Astrocyte of the cerebellum (primary cell): ENCODE results near the gene CSTPP1.

Experiments
- DNase-seq: peaks from one replicate; pipeline ENCODE4 v3.0.0-alpha.2; 2011; ENCODE audit warnings: low read depth
- H3K4me3 ChIP-seq: 2 replicates; pipeline ENCODE4 v1.5.1; 2011; ENCODE audit warnings: mild to moderate bottlenecking, low read depth, low read length, moderate library complexity
- CTCF ChIP-seq: IDR thresholded peaks from 2 replicates; pipeline ENCODE4 v1.5.1; 2012; ENCODE audit warnings: low read length, low read depth, moderate library complexity, mild to moderate bottlenecking; ENCODE audit errors: missing control alignments
- in situ Hi-C: cut with HindIII; loops from 2 replicates; pipeline ENCODE4 v1.10.0; 2017; ENCODE audit warnings: low sequenced_read_pairs

CSTPP1 gene

DNA sequence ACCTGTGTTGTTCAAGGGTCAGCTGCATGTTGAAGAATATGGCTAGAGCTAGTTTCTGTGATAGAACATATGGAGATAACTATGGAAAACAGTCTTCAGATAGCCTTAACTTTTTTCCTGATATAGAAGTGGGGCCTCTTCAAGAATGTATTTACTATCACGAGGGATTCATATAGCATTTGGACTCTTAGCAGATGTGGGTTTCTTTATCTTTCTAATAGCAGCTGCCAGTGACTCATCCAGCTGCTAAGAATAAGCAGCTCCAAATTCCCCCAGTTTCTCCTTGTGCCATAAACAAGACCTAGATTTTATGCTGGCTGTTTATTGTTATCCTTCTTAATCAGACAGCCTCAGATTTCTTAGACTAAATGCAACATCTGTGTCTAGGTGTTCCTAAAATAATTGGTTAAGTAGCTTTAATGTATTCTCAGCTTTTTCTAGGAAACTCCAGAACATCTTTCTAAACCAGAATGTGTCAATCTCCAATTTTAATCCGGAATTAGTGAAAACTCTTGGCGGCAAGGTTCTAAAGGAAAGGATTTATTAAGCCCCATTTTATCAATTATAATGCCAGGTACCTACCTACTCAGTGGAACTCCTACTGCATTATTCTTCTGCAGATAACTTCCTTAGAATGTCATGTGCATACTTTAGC, 119.8 kb downstream of the CSTPP1 start:
- DNase-seq, result peak; percentile 26
- no peak for TF ChIP-seq CTCF
- H3K4me3 ChIP-seq, result no peak overlapping the region
- in situ Hi-C loops, result no loop called here

DNA sequence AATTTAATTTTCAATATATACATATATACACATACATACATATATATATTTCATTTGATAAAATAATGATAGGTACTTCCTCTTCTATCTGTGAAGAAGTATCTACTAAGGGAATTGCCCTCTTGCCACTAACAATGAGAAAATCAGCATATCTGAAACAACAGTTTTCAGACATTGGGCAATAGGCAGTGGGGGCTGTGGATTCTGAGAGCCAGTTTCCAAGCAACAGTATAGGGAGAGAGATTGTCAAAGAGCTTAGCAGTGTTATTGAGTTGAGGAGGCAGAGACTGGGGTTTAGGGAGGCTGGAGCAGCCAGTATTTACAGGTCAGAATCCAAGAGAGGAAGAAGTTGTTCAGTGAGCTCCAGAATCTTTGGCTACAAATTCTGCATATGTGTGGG, 120.8 kb downstream of the CSTPP1 start:
- no peak overlapping the region for H3K4me3 ChIP-seq
- DNase-seq, result no peak
- no peak for TF ChIP-seq CTCF
- in situ Hi-C loops, result no loop called here

- in situ Hi-C loops, result no loop called here
- no peak for DNase-seq
- no peak overlapping the region for H3K4me3 ChIP-seq
- no peak for TF ChIP-seq CTCF
Measured at GRCh38 chr11:47060807-47061206, 124.2 kb downstream of the CSTPP1 start.

DNA sequence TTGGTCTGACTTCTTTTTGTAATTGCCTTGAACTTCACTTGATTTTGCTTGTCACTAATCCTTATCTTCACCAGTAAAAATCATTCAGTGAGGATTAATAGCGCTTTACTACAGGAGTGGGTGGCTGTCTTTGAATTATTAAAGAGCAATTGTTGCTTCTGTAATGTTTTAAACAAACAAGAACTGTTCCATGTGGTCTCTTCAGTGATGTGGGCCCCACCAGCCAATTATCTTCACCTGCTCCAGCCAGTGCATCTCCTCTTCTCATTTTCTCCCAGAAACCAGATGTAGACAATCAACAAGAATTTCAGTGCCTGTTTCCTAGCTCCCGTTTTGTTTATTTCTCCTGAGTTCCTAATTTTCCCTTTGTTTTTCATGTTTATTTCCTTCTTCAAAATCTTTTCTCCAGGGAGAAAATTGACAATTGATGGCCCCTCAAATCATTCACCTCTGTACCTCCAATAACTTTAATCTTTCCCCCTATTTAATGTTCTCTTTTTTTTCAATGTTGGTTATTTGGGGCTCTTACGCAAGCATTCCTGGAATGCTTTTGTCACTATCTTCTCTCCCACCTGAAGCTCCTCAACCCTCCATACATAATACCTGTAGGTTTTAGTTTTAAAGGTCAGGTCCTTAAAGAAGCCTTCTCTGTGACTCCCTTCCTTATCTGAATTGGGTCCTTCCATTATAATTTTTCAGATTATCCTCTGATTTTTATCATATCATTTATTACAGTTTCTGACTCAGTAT, 125.0 kb downstream of the CSTPP1 start:
- no peak for TF ChIP-seq CTCF
- H3K4me3 ChIP-seq, result no peak overlapping the region
- no peak for DNase-seq
- in situ Hi-C loops, result no loop called here

- in situ Hi-C loops, result no loop called here
- DNase-seq, result no peak
- TF ChIP-seq CTCF, result no peak
- no peak overlapping the region for H3K4me3 ChIP-seq
Measured at GRCh38 chr11:47062736-47063135, 126.2 kb downstream of the CSTPP1 start.

DNA sequence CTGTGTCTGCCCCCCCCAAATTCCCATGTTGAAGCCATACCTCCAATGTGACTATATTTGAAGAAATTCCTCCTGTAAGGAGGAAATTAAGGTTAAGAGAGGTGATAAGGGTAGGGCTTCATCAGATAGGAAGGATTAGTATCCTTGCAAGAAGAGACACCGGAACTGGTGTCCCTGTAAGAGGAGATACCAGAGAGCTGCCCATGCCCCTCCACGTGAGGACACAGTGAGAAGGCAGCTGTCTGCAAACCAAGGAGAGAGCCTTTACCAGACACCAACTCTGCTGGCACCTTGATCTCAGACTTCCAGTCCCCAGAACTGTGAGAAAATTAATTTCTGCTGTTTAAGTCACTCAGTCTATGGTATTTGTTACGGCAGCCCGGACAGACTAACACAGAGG, 130.8 kb downstream of the CSTPP1 start:
- H3K4me3 ChIP-seq, result no peak overlapping the region
- in situ Hi-C loops, result no loop called here
- DNase-seq, result no peak
- no peak for TF ChIP-seq CTCF
